ENCODE data around the gene AHI1.

DNA sequence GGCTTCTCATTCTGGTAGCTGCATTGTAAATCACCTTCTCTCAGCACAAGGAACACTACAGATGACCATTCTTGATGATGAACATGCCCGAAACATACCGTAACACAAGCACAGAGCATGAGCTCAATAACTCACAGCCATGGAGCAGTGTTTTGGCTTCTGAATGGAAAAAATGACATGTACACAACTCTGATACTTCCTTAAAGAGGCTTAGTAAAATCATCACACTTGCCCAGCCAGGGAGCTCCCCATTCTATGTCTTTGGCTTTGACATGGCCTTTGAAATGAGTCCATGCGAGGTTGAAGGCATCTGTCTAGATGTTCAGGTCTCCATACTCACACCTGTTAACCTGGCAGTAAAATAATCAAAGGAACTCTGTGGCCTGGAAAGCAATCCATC, 228.8 kb downstream of the AHI1 start:
- TF ChIP-seq, protein P1, sequence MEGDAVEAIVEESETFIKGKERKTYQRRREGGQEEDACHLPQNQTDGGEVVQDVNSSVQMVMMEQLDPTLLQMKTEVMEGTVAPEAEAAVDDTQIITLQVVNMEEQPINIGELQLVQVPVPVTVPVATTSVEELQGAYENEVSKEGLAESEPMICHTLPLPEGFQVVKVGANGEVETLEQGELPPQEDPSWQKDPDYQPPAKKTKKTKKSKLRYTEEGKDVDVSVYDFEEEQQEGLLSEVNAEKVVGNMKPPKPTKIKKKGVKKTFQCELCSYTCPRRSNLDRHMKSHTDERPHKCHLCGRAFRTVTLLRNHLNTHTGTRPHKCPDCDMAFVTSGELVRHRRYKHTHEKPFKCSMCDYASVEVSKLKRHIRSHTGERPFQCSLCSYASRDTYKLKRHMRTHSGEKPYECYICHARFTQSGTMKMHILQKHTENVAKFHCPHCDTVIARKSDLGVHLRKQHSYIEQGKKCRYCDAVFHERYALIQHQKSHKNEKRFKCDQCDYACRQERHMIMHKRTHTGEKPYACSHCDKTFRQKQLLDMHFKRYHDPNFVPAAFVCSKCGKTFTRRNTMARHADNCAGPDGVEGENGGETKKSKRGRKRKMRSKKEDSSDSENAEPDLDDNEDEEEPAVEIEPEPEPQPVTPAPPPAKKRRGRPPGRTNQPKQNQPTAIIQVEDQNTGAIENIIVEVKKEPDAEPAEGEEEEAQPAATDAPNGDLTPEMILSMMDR (IDR thresholded peaks at IDR 0.05; ENCODE audit: low read length): no peak
- TF ChIP-seq EZH2phosphoT487 (IDR thresholded peaks at IDR 0.05; ENCODE audit: low read length) (no peak), EZH2 (optimal IDR thresholded peaks at IDR 0.05; ENCODE audit: low read depth, low read length) (no peak)
